K562 (cell line): ENCODE measurements around the gene IGSF21. TPM values are rescaled to one million over a fixed set of nuclear protein-coding genes. Genes with fewer than 3 reads are reported as not detected.
A peak's percentile ranks its signal among the peaks of the same experiment; 100 is the strongest.

Experiments
- ATAC-seq: fragments of 200-7000 bp; cut with Tn5 transposase; 3 replicates; pipeline ENCODE4 v1.9.1; 2020; ENCODE audit warnings: moderate library complexity
- BruUV-seq: library from RNA; stranded (reverse); fragments of 400-500 nt; replicated peaks from 2 replicates; lab custom pipeline; 2021; lab: Mats Ljungman, UMichigan
- CTCF ChIA-PET: fragments of 300-600 bp; formaldehyde crosslinking; extraction: SDS; loops from one replicate; lab custom pipeline; 2021; ENCODE audit warnings: low intra/inter-chr PET ratio; lab: Yijun Ruan, JAX
- POLR2A ChIA-PET: fragments of 300-600, 350-650 bp; sonication (Branson Sonifier 250); formaldehyde crosslinking; extraction: SDS; loops from one replicate; lab custom pipeline; 2021; ENCODE audit warnings: antibody characterized with exemption, inconsistent platforms; lab: Yijun Ruan, JAX
- DNase-seq, 4 experiments: peaks; one replicate each; pipeline versions ENCODE4 v3.0.0 to v3.0.0-alpha.2; 2011 to 2018; ENCODE audit warnings: low spot score in 3 of 4, mixed read lengths in 3 of 4; ENCODE audit errors: extremely low read depth in 1 of 4
- FAIRE-seq: peaks from 2 replicates; lab custom pipeline; 2011; peaks lifted over from hg19 to GRCh38; lab: Jason Lieb, UNC
- H2AFZ ChIP-seq: 2 replicates; pipeline ENCODE4 v1.6.0; 2011; ENCODE audit warnings: low read depth, low read length, control low read depth, inconsistent platforms
- H3K27ac ChIP-seq: fragments of 200-600 bp; 3 replicates; pipeline ENCODE4 v1.8.0; 2011; ENCODE audit warnings: low read depth, mild to moderate bottlenecking, control low read depth, inconsistent platforms, low read length, moderate library complexity, mixed read lengths; ENCODE audit errors: extremely low read depth
- H3K27me3 ChIP-seq, 2 experiments: fragments of 300-600 bp in 1 of 2; 2 replicates in 1 of 2; 3 replicates in 1 of 2; pipeline versions ENCODE4 v1.6.0 to v1.8.0; 2011; ENCODE audit warnings: inconsistent platforms in 2 of 2, low read length in 2 of 2, mild to moderate bottlenecking in 1 of 2, mixed read lengths in 1 of 2, moderate library complexity in 1 of 2; ENCODE audit not compliant: control insufficient read depth in 2 of 2, insufficient read depth in 2 of 2
- H3K36me3 ChIP-seq: fragments of 300-600 bp; 3 replicates; pipeline ENCODE4 v1.8.0; 2011; ENCODE audit warnings: mild to moderate bottlenecking, low read length, inconsistent platforms; ENCODE audit not compliant: control insufficient read depth, insufficient read depth
- H3K4me1 ChIP-seq, 2 experiments: fragments of 200-600 bp in 1 of 2; replicated peaks in 1 of 2; 2 replicates in 1 of 2; 3 replicates in 1 of 2; pipeline versions ENCODE4 v1.5.1 to v1.8.0; 2011; ENCODE audit warnings: inconsistent platforms in 2 of 2, low read length in 2 of 2, mild to moderate bottlenecking in 1 of 2, mixed read lengths in 1 of 2, moderate library complexity in 1 of 2; ENCODE audit not compliant: control insufficient read depth in 2 of 2, insufficient read depth in 2 of 2
- H3K4me2 ChIP-seq: 2 replicates; pipeline ENCODE4 v1.6.1; 2011; ENCODE audit warnings: low read length, control low read depth, inconsistent platforms, mixed read lengths; ENCODE audit not compliant: insufficient read depth
- H3K4me3 ChIP-seq: fragments of 200-600 bp; sonication (generic), shearing (Covaris generic); 2 replicates; pipeline ENCODE4 v1.5.1; 2016; ENCODE audit warnings: control low read depth, inconsistent platforms
- H3K79me2 ChIP-seq: fragments of 200-600 bp; 3 replicates; pipeline ENCODE4 v1.8.0; 2011; ENCODE audit warnings: low read length, inconsistent platforms; ENCODE audit not compliant: control insufficient read depth, insufficient read depth
- H3K9ac ChIP-seq, 2 experiments: 2 replicates each; pipeline versions ENCODE4 v1.6.0 to v1.6.1; 2011; ENCODE audit warnings: low read depth in 2 of 2, low read length in 2 of 2, control low read depth in 1 of 2, inconsistent platforms in 1 of 2, mild to moderate bottlenecking in 1 of 2, mixed read lengths in 1 of 2; ENCODE audit not compliant: insufficient read depth in 1 of 2
- H3K9me1 ChIP-seq: one replicate; pipeline ENCODE4 v1.6.0; 2011; ENCODE audit warnings: inconsistent platforms, mild to moderate bottlenecking, low read length, moderate library complexity; ENCODE audit not compliant: control insufficient read depth, insufficient read depth
- H3K9me3 ChIP-seq: replicated peaks from 2 replicates; pipeline ENCODE4 v1.5.1; 2011; ENCODE audit warnings: low read depth, low read length, inconsistent platforms; ENCODE audit not compliant: control insufficient read depth, insufficient read depth
- H4K20me1 ChIP-seq: replicated peaks from 2 replicates; pipeline ENCODE4 v1.6.1; 2011; ENCODE audit warnings: low read length, inconsistent platforms, mixed read lengths; ENCODE audit not compliant: control insufficient read depth, insufficient read depth
- TAF1 ChIP-seq: IDR thresholded peaks from 2 replicates; pipeline ENCODE4 v1.6.1; 2011; ENCODE audit warnings: mild to moderate bottlenecking, low read length, moderate library complexity; ENCODE audit not compliant: insufficient read depth, control insufficient read depth, severe bottlenecking; ENCODE audit errors: extremely low read depth
- ZBTB49 ChIP-seq: sonication (generic); formaldehyde crosslinking; IDR thresholded peaks from 2 replicates; pipeline ENCODE4 v1.8.0; 2022; ENCODE audit warnings: missing genetic modification reagents, mild to moderate bottlenecking, borderline replicate concordance
- ZFP36 ChIP-seq: fragments of 150-350 bp; IDR thresholded peaks from 2 replicates; pipeline ENCODE4 v1.6.1; 2018; ENCODE audit warnings: low read length, low read depth; ENCODE audit not compliant: partially characterized antibody
- WGBS: fragments of 100-300 bp; shearing (Covaris generic); methylation state at CpG from one replicate; pipeline ENCODE4 v1.1.6; 2016; ENCODE audit warnings: low coverage, mixed read lengths; ENCODE audit not compliant: insufficient coverage; ENCODE audit errors: missing lambda C conversion rate; 5-methylcytosine and 5-hydroxymethylcytosine counted together
- in situ Hi-C: fragments of 300-500 bp; cut with MboI; formaldehyde crosslinking; loops from 4 replicates; pipeline ENCODE4 v1.15.0; 2018; ENCODE audit warnings: inconsistent platforms, mixed read lengths
- intact Hi-C: fragments of 100-400 bp; cut with micrococcal nuclease; formaldehyde crosslinking; loops from 2 replicates; pipeline ENCODE4 v1.14.2; 2022
- polyA plus RNA-seq, 8 experiments: library from polyadenylated mRNA; depleted of rRNA in 4 of 8; stranded (reverse) in 5 of 8; unstranded in 3 of 8; fragments of >200 nt; fragmentation: Nextera tagmentation in 2 of 8; fragmentation: Illumina TruSeq in 1 of 8; extraction: Ambion mirVana in 2 of 8; extraction: Trizol in 1 of 8; gene quantifications; 2 replicates each; pipeline versions ENCODE4 v1.2.1 to v1.2.3, GENCODE V29; 2011 to 2014; ENCODE audit warnings: inconsistent platforms in 1 of 8, missing spikeins in 1 of 8
- total RNA-seq, 7 experiments: library from RNA; depleted of rRNA in 6 of 7; stranded (reverse); fragments of >200 nt in 6 of 7; fragmentation: Illumina TruSeq in 2 of 7; extraction: Trizol in 2 of 7; gene quantifications; 2 replicates each; pipeline versions ENCODE4 v1.2.1 to v1.2.3, GENCODE V29; 2011 to 2021; ENCODE audit warnings: low replicate concordance in 1 of 7

Gene IGSF21
- total and polyA plus RNA-seq, 9 of the 15 experiments (the other 6 are each of a cell fraction or from before 2014, with no cell fraction given) = not detected

GRCh38 chr1:18126616-18127015, 19.0 kb downstream of the IGSF21 start (continued):
- TF ChIP-seq ZBTB49 (CRISPR knock-in tag) = no peak

DNA sequence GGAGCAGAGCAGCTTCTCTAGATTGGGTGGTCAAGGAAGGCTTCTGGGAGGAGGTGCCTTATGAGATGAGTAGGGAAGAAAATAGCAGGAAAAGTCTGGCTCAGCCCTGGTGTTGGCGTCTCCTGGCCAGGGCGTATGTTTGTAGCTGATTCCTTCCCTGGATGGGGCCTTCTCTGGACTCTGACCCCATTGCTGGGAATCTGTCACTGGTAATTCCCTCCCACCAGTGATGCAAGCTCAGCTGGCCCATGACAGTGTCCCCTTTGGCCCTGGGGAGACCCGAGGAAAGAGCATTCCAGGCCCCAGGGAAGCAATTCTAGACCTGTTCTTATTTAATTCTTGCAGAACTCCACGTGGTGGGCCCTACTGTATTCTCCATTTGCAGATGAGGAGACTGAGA, 20.7 kb downstream of the IGSF21 start:
- H3K9ac ChIP-seq = no peak overlapping the region
- in situ Hi-C loops = no loop called here
- ChIA-PET CTCF (interaction anchor here (0.7 kb wide), 1 partner anchor 203 kb away, joined by 3 read pairs; no protein-coding TSS in a partner anchor), POLR2A (interaction anchor here (0.7 kb wide), 1 partner anchor 186 kb away, joined by 3 read pairs; no protein-coding TSS in a partner anchor)
- H3K79me2 ChIP-seq = no peaks in the 10 kb centered on the region
- no peaks in the 10 kb centered on the region for H3K9me3 ChIP-seq
- no TSS peak for BruUV-seq
- H4K20me1 ChIP-seq = peaks cover 2% of the 10 kb centered on the region; the same call in 1 of the 2 replicates
- 0% methylated on average over 4 of the region's 4 CpGs for WGBS
- DNase-seq = no peak
- H3K9me1 ChIP-seq = no peaks in the 10 kb centered on the region
- H3K4me2 ChIP-seq = no peak overlapping the region
- H3K4me1 ChIP-seq = no peaks in the 10 kb centered on the region
- no peak overlapping the region for H3K27ac ChIP-seq
- H3K36me3 ChIP-seq = no peaks in the 10 kb centered on the region
- H2AFZ ChIP-seq = no peak overlapping the region
- TF ChIP-seq ZFP36 (peak; percentile 34), TAF1 (no peak)
- no peak overlapping the region for H3K4me3 ChIP-seq
- peaks cover 2 to 15% of the 10 kb centered on the region in 2 experiments; a peak in 4 of 5 replicates for H3K27me3 ChIP-seq
- ATAC-seq = no peak
- FAIRE-seq = no peak
- intact Hi-C loops = no loop called here
